Neural cell (in vitro differentiated cells): ENCODE results near the gene HAUS3. TPM values are rescaled to one million over a fixed set of nuclear protein-coding genes. Genes with fewer than 3 reads are reported as not detected.

Experiments used
- H2AFZ ChIP-seq: fragments of 200-600, 300-800 bp; sonication (generic), shearing (Covaris generic); 2 replicates; pipeline ENCODE4 v1.6.0; 2014; ENCODE audit warnings: low read depth, mild to moderate bottlenecking, antibody characterized with exemption, low read length, moderate library complexity
- H3F3A ChIP-seq: fragments of 200-600 bp; shearing (Covaris generic); 2 replicates; pipeline ENCODE4 v1.6.1; 2016; ENCODE audit warnings: mild to moderate bottlenecking, moderate library complexity, mixed read lengths, antibody characterized with exemption, low read length; ENCODE audit not compliant: insufficient read depth, poor library complexity, severe bottlenecking
- H3K27ac ChIP-seq: fragments of 200-600, 300-800 bp; sonication (generic), shearing (Covaris generic); 2 replicates; pipeline ENCODE4 v1.5.1; 2014; ENCODE audit warnings: mild to moderate bottlenecking, low read length, moderate library complexity
- H3K27me3 ChIP-seq: fragments of 300-800, 200-600 bp; sonication (generic), shearing (Covaris generic); 2 replicates; pipeline ENCODE4 v1.6.0; 2014; ENCODE audit warnings: mild to moderate bottlenecking, low read depth, low read length, moderate library complexity; ENCODE audit not compliant: insufficient read depth
- H3K36me3 ChIP-seq: fragments of 300-800, 200-600 bp; sonication (generic), shearing (Covaris generic); 2 replicates; pipeline ENCODE4 v1.5.1; 2014; ENCODE audit warnings: mild to moderate bottlenecking, antibody characterized with exemption, low read length, moderate library complexity; ENCODE audit not compliant: insufficient read depth
- H3K4me2 ChIP-seq: fragments of 300-800, 200-600 bp; sonication (generic), shearing (Covaris generic); 2 replicates; pipeline ENCODE4 v1.6.0; 2014; ENCODE audit warnings: mild to moderate bottlenecking, low read length
- H3K4me3 ChIP-seq: fragments of 300-800, 200-600 bp; sonication (generic), shearing (Covaris generic); 2 replicates; pipeline ENCODE4 v1.5.1; 2014; ENCODE audit warnings: mild to moderate bottlenecking, low read length, moderate library complexity
- H3K79me2 ChIP-seq: fragments of 200-600 bp; shearing (Covaris generic); replicated peaks from 2 replicates; pipeline ENCODE4 v1.6.0; 2014; ENCODE audit warnings: mild to moderate bottlenecking, low read length, moderate library complexity; ENCODE audit not compliant: insufficient read depth
- H3K9ac ChIP-seq: fragments of 300-800, 200-600 bp; sonication (generic), shearing (Covaris generic); 2 replicates; pipeline ENCODE4 v1.6.1; 2016; ENCODE audit warnings: mild to moderate bottlenecking, low read length, mixed read lengths
- H3K9me2 ChIP-seq: fragments of 200-600 bp; shearing (Covaris generic); 2 replicates; pipeline ENCODE4 v1.6.1; 2016; ENCODE audit warnings: mild to moderate bottlenecking, low read length, mixed read lengths; ENCODE audit not compliant: insufficient read depth
- H3K9me3 ChIP-seq: fragments of 200-600, 300-800 bp; sonication (generic), shearing (Covaris generic); 2 replicates; pipeline ENCODE4 v1.6.1; 2016; ENCODE audit warnings: mild to moderate bottlenecking, mixed run types, low read length, moderate library complexity, mixed read lengths
- H4K20me1 ChIP-seq: fragments of 200-600 bp; shearing (Covaris generic); 2 replicates; pipeline ENCODE4 v1.6.1; 2016; ENCODE audit warnings: mild to moderate bottlenecking, mixed run types; ENCODE audit not compliant: insufficient read depth
- CTCF ChIP-seq: fragments of 450-650 bp; IDR thresholded peaks from 2 replicates; pipeline ENCODE4 v1.5.1; 2014; ENCODE audit warnings: antibody characterized with exemption, mild to moderate bottlenecking, moderate library complexity; ENCODE audit not compliant: poor library complexity, severe bottlenecking
- EP300 ChIP-seq: fragments of 450-650 bp; conservative IDR thresholded peaks from 2 replicates; pipeline ENCODE4 v1.6.1; 2014; ENCODE audit warnings: antibody characterized with exemption, mild to moderate bottlenecking, moderate library complexity; ENCODE audit not compliant: poor library complexity, severe bottlenecking
- EZH2 ChIP-seq: fragments of 200-600, 300-800 bp; shearing (Covaris generic), sonication (generic); IDR thresholded peaks from 2 replicates; pipeline ENCODE4 v1.6.1; 2014; ENCODE audit warnings: antibody characterized with exemption, low read length, borderline replicate concordance, mild to moderate bottlenecking; ENCODE audit not compliant: insufficient read depth, poor library complexity, severe bottlenecking
- MXI1 ChIP-seq: fragments of 450-650 bp; conservative IDR thresholded peaks from 2 replicates; pipeline ENCODE4 v1.6.1; 2014; ENCODE audit warnings: antibody characterized with exemption, mild to moderate bottlenecking; ENCODE audit not compliant: poor library complexity, severe bottlenecking
- POLR2AphosphoS5 ChIP-seq: IDR thresholded peaks from 2 replicates; pipeline ENCODE4 v1.6.1; 2012
- RAD21 ChIP-seq: fragments of 450-650 bp; conservative IDR thresholded peaks from 2 replicates; pipeline ENCODE4 v1.6.1; 2014; ENCODE audit warnings: antibody characterized with exemption, mild to moderate bottlenecking, moderate library complexity
- REST ChIP-seq: IDR thresholded peaks from 2 replicates; pipeline ENCODE4 v1.6.1; 2012; ENCODE audit warnings: borderline replicate concordance
- SMC3 ChIP-seq: fragments of 450-650 bp; conservative IDR thresholded peaks from 2 replicates; pipeline ENCODE4 v1.6.1; 2014; ENCODE audit warnings: antibody characterized with exemption, mild to moderate bottlenecking, moderate library complexity; ENCODE audit not compliant: poor library complexity
- TAF1 ChIP-seq: IDR thresholded peaks from 2 replicates; pipeline ENCODE4 v1.6.1; 2012; ENCODE audit warnings: low read depth
- polyA plus RNA-seq: library from polyadenylated mRNA; depleted of rRNA; stranded (reverse); fragments of >200 nt; gene quantifications from 2 replicates; pipeline ENCODE4 v1.2.3, GENCODE V29; 2014

HAUS3 gene
- polyA plus RNA-seq, 1 donor from 2014 or later: 34.2 TPM

GRCh38 chr4:2256156-2256731 lies 14.3 kb upstream of the HAUS3 start:
- Histone ChIP-seq H4K20me1 (peaks cover 38% of the 10 kb centered on the region), H3K9ac (no peak overlapping the region), H3K9me3 (no peaks in the 10 kb centered on the region), H3K4me3 (no peak overlapping the region), H3K36me3 (no peaks in the 10 kb centered on the region), H3K27me3 (no peaks in the 10 kb centered on the region), H2AFZ (no peak overlapping the region), H3F3A (no peaks in the 10 kb centered on the region), H3K79me2 (peaks cover 34% of the 10 kb centered on the region), H3K27ac (no peak overlapping the region), H3K4me2 (no peak overlapping the region), H3K9me2 (no peaks in the 10 kb centered on the region)
- TF ChIP-seq REST: no peak
- no peak for TF ChIP-seq TAF1
- no peak for TF ChIP-seq SMC3
- TF ChIP-seq POLR2AphosphoS5: no peak
- no peak for TF ChIP-seq RAD21
- no peak for TF ChIP-seq EP300
- no peak for TF ChIP-seq MXI1
- TF ChIP-seq EZH2: no peak
- TF ChIP-seq CTCF: no peak

- no peaks in the 10 kb centered on the region for H3K27me3 ChIP-seq
- H3K9ac ChIP-seq: no peak overlapping the region
- H3K79me2 ChIP-seq: peaks cover 28% of the 10 kb centered on the region
- no peak overlapping the region for H3K4me2 ChIP-seq
- no peak overlapping the region for H2AFZ ChIP-seq
- no peaks in the 10 kb centered on the region for H3K9me3 ChIP-seq
- H3K36me3 ChIP-seq: no peaks in the 10 kb centered on the region
- no peaks in the 10 kb centered on the region for H3K9me2 ChIP-seq
- no peak overlapping the region for H3K4me3 ChIP-seq
- H4K20me1 ChIP-seq: peaks cover 35% of the 10 kb centered on the region
- H3K27ac ChIP-seq: no peak overlapping the region
- H3F3A ChIP-seq: no peaks in the 10 kb centered on the region
- TF ChIP-seq SMC3 (no peak), TAF1 (no peak), REST (no peak)
Measured at GRCh38 chr4:2255501-2256155, 13.7 kb upstream of the HAUS3 start.
